ENCODE results near the gene TRNP1. TPM values are rescaled to one million over a fixed set of nuclear protein-coding genes. Genes with fewer than 3 reads are reported as not detected.
"Not testable (repeated sequence)": the region's sequence is repeated elsewhere in the genome, so short reads cannot be mapped to it uniquely, and the experiment has no call there.

TRNP1 gene
- total RNA-seq, 2 experiments from 2014 or later: 0.19 TPM; not detected in 1

DNA sequence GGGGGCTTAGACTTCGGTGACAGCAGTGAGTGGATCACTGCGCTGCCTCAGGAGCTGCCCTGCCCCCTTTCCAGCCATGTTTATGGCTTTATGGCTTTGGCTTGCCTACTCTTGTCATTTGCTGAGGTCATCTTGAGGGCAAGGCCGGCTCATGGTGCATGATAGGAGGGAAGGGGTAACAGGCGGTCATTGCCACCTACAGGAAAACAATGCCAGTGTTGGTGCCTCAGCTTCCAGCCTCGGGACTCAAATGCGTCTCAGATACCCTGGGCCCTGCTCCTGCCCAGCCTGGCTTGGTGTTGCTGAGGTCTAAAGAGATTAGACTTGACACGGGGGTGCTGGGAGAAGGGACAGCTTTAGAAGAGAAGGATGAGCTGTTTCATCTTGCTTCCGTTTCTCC lies 47.8 kb upstream of the TRNP1 start:
- no peak for DNase-seq (ENCODE audit: low spot score)
- Histone ChIP-seq H3K4me3 (ENCODE audit: low read depth, low read length, poor library complexity, severe bottlenecking) (no peak overlapping the region), H3K36me3 (ENCODE audit: insufficient read depth, low read length) (peaks cover 64% of the 10 kb centered on the region), H3K79me2 (ENCODE audit: insufficient read depth, low read depth, low read length) (no peaks in the 10 kb centered on the region), H2AFZ (ENCODE audit: low read length) (no peak overlapping the region), H3K27ac (ENCODE audit: low read depth, low read length, poor library complexity, severe bottlenecking) (no peak overlapping the region), H3K9me3 (ENCODE audit: low read length) (no peaks in the 10 kb centered on the region), H3K9me2 (ENCODE audit: insufficient read depth, low read length) (no peaks in the 10 kb centered on the region), H3K4me2 (ENCODE audit: low read length) (no peak overlapping the region), H4K20me1 (ENCODE audit: insufficient read depth, low read length) (no peaks in the 10 kb centered on the region), H3K4me1 (ENCODE audit: insufficient read depth, low read length, poor library complexity, severe bottlenecking) (no peaks in the 10 kb centered on the region)
- no peak for TF ChIP-seq EZH2phosphoT487 (IDR thresholded peaks at IDR 0.05; ENCODE audit: borderline replicate concordance, low read depth, low read length)
- TF ChIP-seq, protein P1, sequence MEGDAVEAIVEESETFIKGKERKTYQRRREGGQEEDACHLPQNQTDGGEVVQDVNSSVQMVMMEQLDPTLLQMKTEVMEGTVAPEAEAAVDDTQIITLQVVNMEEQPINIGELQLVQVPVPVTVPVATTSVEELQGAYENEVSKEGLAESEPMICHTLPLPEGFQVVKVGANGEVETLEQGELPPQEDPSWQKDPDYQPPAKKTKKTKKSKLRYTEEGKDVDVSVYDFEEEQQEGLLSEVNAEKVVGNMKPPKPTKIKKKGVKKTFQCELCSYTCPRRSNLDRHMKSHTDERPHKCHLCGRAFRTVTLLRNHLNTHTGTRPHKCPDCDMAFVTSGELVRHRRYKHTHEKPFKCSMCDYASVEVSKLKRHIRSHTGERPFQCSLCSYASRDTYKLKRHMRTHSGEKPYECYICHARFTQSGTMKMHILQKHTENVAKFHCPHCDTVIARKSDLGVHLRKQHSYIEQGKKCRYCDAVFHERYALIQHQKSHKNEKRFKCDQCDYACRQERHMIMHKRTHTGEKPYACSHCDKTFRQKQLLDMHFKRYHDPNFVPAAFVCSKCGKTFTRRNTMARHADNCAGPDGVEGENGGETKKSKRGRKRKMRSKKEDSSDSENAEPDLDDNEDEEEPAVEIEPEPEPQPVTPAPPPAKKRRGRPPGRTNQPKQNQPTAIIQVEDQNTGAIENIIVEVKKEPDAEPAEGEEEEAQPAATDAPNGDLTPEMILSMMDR (conservative IDR thresholded peaks at IDR 0.05; ENCODE audit: low read length): no peak
- ChIA-PET CTCF (ENCODE audit: unreplicated experiment) (interaction anchor here (0.6 kb wide), 1 partner anchor 780 kb away, joined by 3 read pairs; the partner anchor contains the start of gene FAM76A), POLR2A (no interaction called here)
- intact Hi-C loops (cut with micrococcal nuclease; ENCODE audit: unreplicated experiment): no loop called here
- BruUV-seq (replicated peaks): no TSS peak

- ChIA-PET CTCF (ENCODE audit: unreplicated experiment) (no interaction called here), POLR2A (no interaction called here)
- H3K79me2 ChIP-seq (ENCODE audit: insufficient read depth, low read depth, low read length): no peaks in the 10 kb centered on the region
- H3K27ac ChIP-seq (ENCODE audit: low read depth, low read length, poor library complexity, severe bottlenecking): no peak overlapping the region
- H2AFZ ChIP-seq (ENCODE audit: low read length): no peak overlapping the region
- no TSS peak for BruUV-seq (replicated peaks)
- no peaks in the 10 kb centered on the region for H3K4me1 ChIP-seq (ENCODE audit: insufficient read depth, low read length, poor library complexity, severe bottlenecking)
- H3K36me3 ChIP-seq (ENCODE audit: insufficient read depth, low read length): peaks cover 61% of the 10 kb centered on the region
- no peak overlapping the region for H3K4me2 ChIP-seq (ENCODE audit: low read length)
- no peak for DNase-seq (ENCODE audit: low spot score)
- no peaks in the 10 kb centered on the region for H3K9me3 ChIP-seq (ENCODE audit: low read length)
- TF ChIP-seq EZH2phosphoT487 (IDR thresholded peaks at IDR 0.05; ENCODE audit: borderline replicate concordance, low read depth, low read length): no peak
- TF ChIP-seq, protein P1 (conservative IDR thresholded peaks at IDR 0.05; ENCODE audit: low read length): no peak
- H3K9me2 ChIP-seq (ENCODE audit: insufficient read depth, low read length): no peaks in the 10 kb centered on the region
- H4K20me1 ChIP-seq (ENCODE audit: insufficient read depth, low read length): no peaks in the 10 kb centered on the region
- H3K4me3 ChIP-seq (ENCODE audit: low read depth, low read length, poor library complexity, severe bottlenecking): no peak overlapping the region
- intact Hi-C loops (cut with micrococcal nuclease; ENCODE audit: unreplicated experiment): no loop called here
Measured at GRCh38 chr1:26946270-26946669, 47.2 kb upstream of the TRNP1 start.

- H3K4me2 ChIP-seq (ENCODE audit: low read length); POLR2A ChIA-PET; intact Hi-C loops (cut with micrococcal nuclease; ENCODE audit: unreplicated experiment): not testable (repeated sequence)
Measured at GRCh38 chr1:26948725-26949057, 44.8 kb upstream of the TRNP1 start.

More at GRCh38 chr1:26948725-26949057, 44.8 kb upstream of the TRNP1 start:
- BruUV-seq (replicated peaks); H3K9me3 ChIP-seq (ENCODE audit: low read length); H3K79me2 ChIP-seq (ENCODE audit: insufficient read depth, low read depth, low read length); H3K9me2 ChIP-seq (ENCODE audit: insufficient read depth, low read length); H3K4me3 ChIP-seq (ENCODE audit: low read depth, low read length, poor library complexity, severe bottlenecking); H3K4me1 ChIP-seq (ENCODE audit: insufficient read depth, low read length, poor library complexity, severe bottlenecking); H4K20me1 ChIP-seq (ENCODE audit: insufficient read depth, low read length); H3K27ac ChIP-seq (ENCODE audit: low read depth, low read length, poor library complexity, severe bottlenecking); H2AFZ ChIP-seq (ENCODE audit: low read length); CTCF ChIA-PET (ENCODE audit: unreplicated experiment); DNase-seq (ENCODE audit: low spot score): not testable (repeated sequence)
- H3K36me3 ChIP-seq (ENCODE audit: insufficient read depth, low read length): peaks cover 36% of the 10 kb centered on the region

Data from OCI-LY7 (cell line).